Measurements from ENCODE around the gene IGFBP5.

Gene IGFBP5

DNA sequence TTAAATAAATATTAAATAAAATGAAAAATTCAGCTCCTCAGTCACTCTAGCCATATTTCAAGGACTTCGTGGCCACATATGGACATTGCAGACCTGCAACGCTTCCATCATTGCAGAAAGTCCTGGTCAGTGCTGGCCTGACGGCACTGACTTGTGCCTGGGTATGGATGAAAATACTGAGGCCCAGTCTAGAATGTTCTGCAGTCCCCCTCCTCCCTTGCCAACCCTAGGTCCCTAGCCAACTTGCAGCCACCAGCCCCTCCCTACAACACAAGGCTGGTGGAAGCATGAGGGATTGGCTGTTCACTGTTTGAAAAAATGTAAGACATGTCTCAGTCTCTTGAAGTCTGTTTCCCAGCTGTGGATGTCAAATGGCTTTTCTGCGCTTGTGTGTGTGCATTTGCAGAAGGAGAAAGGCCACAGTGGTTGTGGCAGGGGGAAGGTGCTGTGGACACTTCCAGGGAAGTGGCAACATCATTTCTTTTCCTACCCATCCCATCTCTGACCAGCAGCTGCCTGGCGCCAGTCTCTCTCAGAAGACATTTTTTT, 9.9 kb downstream of the IGFBP5 start:
- Mint-ChIP-seq H3K9me3 (no peaks in the 10 kb centered on the region), H3K4me1 (peaks cover 12% of the 10 kb centered on the region)
- no peak for DNase-seq (ENCODE audit: low spot score in 2 of 2)

DNA sequence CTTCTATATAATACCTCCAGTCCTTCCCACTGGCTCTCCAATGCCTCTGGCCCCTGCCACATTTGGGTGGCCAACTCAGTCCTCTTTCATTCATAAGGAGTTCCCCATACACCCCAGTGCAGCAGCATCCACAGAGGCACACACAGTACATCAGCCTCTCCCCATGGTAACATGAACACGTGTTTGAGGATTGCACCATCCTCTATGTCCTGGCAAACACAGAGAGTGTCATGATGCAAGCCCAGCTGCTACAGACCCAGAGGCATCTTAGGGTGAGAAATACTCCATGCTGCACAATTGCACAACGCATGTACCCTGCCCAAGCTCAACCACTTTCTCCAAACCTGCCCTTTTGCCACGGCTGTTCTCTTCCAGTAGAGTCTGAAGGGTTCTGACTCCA, 11.5 kb downstream of the IGFBP5 start:
- ATAC-seq (no peak), DNase-seq (ENCODE audit: low spot score in 2 of 2) (no peak)
- Mint-ChIP-seq H3K9me3 (no peaks in the 10 kb centered on the region), H3K27ac (no peak overlapping the region), H3K4me3 (no peak overlapping the region), H3K36me3 (no peaks in the 10 kb centered on the region), H3K4me1 (peaks cover 12% of the 10 kb centered on the region)

More for the DNA sequence above, 9.9 kb downstream of the IGFBP5 start:
- Mint-ChIP-seq H3K36me3 (no peaks in the 10 kb centered on the region), H3K4me3 (no peak overlapping the region), H3K27ac (no peak overlapping the region)
- no peak for ATAC-seq

DNA sequence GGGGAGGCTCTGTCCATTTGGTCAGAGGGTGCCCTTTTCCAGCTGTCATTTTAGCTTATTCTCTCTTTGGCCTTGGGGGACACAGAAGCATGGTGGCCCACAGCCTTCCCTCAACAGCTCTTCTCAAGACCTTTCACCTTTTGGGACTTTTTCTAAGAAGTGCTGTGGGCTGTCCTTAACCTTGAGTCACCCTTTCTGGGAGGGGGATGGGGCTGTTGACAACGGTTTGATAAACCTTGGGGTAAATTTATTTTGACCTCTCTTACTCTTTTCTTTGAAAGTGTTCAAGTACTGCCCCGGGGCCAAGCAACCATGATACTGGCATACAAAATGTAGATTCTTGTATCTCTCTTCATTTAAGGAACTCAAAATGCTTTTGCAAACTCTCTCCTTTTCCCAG, 13.7 kb downstream of the IGFBP5 start:
- Mint-ChIP-seq H3K4me3 (no peak overlapping the region), H3K4me1 (peaks cover 12% of the 10 kb centered on the region), H3K9me3 (no peaks in the 10 kb centered on the region), H3K27ac (no peak overlapping the region), H3K36me3 (no peaks in the 10 kb centered on the region)
- DNase-seq (ENCODE audit: low spot score in 2 of 2) (no peak), ATAC-seq (no peak)

DNA sequence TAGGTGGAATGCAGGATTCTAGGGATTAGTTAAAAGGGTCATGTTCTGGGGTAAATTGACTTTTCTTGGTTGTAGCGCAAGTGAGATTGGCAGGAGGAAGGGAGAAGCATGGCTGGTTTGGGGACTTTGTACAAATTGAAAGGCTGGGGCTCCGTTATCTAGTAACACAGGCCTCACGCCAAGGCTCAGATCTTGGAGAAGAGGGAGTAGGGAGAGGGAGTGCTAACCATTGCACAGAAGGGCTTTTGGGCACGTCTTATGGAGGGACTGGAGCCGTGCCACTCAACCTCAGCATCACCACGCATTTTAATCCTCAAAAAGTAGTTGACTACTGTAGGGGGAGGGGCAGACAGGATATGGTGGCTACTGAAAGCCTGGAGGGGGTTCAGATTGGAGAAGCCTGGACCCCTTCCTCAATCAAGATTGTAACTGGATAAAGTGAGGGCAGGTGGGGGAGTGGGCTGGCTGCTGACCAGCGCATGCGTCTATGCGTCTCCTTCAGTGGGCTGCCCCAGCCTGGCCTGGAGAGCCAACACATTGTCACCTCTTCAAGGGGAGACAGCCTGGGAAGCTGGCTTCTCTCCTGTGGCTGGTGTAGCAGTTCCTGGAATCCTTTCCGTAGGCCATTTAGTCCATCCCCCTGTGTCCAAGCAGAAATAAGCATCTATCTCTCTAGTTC, 14.3 kb downstream of the IGFBP5 start:
- no peaks in the 10 kb centered on the region for H3K9me3 Mint-ChIP-seq
- H3K27ac Mint-ChIP-seq: no peak overlapping the region
- ATAC-seq (no peak), DNase-seq (ENCODE audit: low spot score in 2 of 2) (no peak)
- H3K4me3 Mint-ChIP-seq: no peak overlapping the region
- no peaks in the 10 kb centered on the region for H3K36me3 Mint-ChIP-seq
- peaks cover 12% of the 10 kb centered on the region for H3K4me1 Mint-ChIP-seq

DNA sequence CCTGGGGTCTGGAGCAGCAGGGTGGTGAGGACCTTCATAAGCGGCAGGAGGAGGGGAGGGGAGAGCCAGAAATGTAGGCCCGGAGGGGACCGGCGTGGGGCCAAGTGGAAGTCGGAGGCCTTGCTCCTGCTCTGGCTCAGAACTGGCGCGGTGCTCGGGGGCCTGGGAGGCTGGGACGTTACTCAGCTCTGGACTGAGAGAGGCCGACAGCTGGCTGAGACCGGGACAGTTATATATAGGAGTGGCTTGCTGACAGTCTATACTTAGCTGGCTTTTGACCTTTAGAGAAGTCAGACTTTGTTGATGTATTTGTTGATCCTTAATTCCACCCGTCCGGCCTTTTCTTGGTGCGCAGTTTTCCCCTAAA, 15.7 kb downstream of the IGFBP5 start:
- no peak for ATAC-seq
- Mint-ChIP-seq H3K36me3 (no peaks in the 10 kb centered on the region), H3K9me3 (no peaks in the 10 kb centered on the region), H3K4me1 (peaks cover 12% of the 10 kb centered on the region), H3K27ac (no peak overlapping the region), H3K4me3 (no peak overlapping the region)
- DNase-seq (ENCODE audit: low spot score in 2 of 2): no peak

DNA sequence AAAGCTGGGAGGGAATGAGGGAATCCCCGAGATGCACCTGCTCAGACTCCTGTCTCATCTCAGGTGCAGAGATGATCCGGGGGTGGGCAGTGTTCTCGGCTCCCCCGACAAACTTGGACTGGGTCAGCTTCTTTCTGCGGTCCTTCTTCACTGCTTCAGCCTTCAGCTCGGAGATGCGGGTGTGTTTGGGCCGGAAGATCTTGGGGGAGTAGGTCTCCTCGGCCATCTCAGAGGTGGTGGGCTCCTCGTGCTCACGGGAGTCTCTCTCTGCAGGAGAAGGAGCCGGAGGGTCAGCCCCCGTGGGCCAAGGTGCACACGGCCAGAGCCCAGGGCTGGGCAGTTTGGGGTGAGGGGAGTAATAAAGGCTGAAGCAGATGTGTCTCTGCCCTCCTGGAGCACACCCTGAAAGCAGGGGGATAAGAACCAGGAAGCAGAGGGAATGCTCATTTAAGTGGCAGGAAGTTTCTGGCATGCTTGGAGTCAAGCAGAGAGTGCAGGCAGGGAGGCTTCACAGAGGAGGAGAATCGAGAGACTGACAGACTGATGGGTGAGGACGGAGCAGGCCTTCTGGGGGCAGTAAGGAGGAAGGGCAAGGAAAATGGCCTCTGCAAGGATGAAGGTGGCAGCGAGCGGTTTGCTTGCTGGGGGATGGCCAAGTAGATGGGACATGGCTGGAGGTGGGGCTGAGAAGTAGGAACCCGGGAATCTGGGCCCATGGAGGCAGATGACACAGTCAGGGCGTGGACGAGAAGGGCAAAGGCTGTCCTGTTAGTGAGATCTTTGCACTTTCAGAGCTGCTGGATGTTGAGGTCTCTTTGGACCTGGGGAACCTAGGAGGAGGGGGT, 16.3 kb downstream of the IGFBP5 start:
- ATAC-seq (no peak), DNase-seq (ENCODE audit: low spot score in 2 of 2) (no peak)
- Mint-ChIP-seq H3K9me3 (no peaks in the 10 kb centered on the region), H3K4me1 (peaks cover 12% of the 10 kb centered on the region), H3K27ac (no peak overlapping the region), H3K36me3 (no peaks in the 10 kb centered on the region), H3K4me3 (no peak overlapping the region)

DNA sequence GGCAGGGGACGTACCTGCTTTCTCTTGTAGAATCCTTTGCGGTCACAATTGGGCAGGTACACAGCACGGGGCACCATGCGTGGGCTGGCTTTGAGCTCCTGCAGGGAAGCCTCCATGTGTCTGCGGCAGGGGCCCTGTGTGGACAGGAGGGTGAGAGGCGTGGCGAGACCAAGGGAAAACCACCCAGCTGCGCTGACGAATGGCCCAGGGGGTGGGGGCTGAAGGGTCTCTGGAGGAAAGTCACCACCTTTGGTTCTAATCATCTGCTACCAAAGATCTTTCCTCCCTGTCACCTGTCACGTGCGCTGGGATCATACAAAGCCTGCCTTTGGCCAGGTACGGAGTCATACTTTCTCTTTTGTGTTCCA, 17.3 kb downstream of the IGFBP5 start:
- Mint-ChIP-seq H3K9me3 (no peaks in the 10 kb centered on the region), H3K4me3 (no peak overlapping the region), H3K4me1 (peaks cover 12% of the 10 kb centered on the region), H3K36me3 (no peaks in the 10 kb centered on the region), H3K27ac (no peak overlapping the region)
- ATAC-seq (no peak), DNase-seq (ENCODE audit: low spot score in 2 of 2) (no peak)

DNA sequence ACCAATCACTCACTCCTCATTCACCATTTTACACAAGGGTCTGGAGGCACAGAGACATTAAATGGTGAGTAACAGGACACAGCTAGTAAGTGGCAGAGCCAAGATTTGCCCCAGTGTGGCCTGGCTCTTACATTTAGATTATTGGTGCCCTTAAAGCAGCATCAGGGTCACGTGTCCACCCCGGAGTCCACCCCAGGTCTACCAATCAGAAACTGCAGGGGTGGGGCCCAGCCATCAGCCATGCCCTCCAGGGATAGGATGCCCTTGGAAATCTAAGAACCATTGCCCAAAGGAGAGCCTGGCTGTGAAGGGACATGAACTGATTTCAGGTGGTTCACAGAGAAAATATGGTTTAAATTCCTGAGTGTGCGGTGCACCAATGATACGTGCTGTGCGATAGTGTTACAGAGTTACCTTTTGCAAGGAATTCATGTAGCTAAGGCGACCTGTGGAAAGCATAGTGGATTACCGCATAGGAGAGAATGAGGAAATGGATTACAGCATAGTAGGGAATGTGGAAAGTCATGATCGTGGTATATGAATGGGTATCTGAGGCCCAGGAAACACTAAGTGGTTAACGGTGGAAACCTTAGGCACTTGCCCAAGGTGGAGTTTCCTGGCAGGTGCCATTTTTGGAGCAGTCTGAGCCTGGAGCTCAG, 17.8 kb downstream of the IGFBP5 start:
- no peaks in the 10 kb centered on the region for H3K9me3 Mint-ChIP-seq
- DNase-seq (ENCODE audit: low spot score in 2 of 2) (no peak), ATAC-seq (no peak)
- no peaks in the 10 kb centered on the region for H3K36me3 Mint-ChIP-seq
- H3K4me1 Mint-ChIP-seq: peaks cover 11% of the 10 kb centered on the region
- H3K27ac Mint-ChIP-seq: no peak overlapping the region
- no peak overlapping the region for H3K4me3 Mint-ChIP-seq

DNA sequence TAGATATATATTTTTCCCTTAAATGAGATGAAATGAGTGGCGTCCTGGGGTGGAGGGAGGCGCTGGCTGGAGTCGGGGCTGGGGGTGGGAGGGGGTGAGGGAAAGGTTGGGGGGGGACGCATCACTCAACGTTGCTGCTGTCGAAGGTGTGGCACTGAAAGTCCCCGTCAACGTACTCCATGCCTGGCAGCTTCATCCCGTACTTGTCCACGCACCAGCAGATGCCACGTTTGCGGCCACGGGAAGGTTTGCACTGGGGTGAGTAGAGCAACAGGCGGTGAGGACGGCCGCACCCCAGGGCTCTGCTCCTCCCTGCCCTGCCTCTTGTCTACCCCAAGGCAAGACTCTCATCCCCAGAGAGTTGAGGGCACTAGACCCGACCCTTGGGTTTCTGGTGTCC, 18.7 kb downstream of the IGFBP5 start:
- no peak overlapping the region for H3K27ac Mint-ChIP-seq
- H3K9me3 Mint-ChIP-seq: no peaks in the 10 kb centered on the region
- DNase-seq (ENCODE audit: low spot score in 2 of 2) (no peak), ATAC-seq (no peak)
- H3K4me1 Mint-ChIP-seq: peaks cover 2% of the 10 kb centered on the region
- H3K36me3 Mint-ChIP-seq: no peaks in the 10 kb centered on the region
- no peak overlapping the region for H3K4me3 Mint-ChIP-seq

DNA sequence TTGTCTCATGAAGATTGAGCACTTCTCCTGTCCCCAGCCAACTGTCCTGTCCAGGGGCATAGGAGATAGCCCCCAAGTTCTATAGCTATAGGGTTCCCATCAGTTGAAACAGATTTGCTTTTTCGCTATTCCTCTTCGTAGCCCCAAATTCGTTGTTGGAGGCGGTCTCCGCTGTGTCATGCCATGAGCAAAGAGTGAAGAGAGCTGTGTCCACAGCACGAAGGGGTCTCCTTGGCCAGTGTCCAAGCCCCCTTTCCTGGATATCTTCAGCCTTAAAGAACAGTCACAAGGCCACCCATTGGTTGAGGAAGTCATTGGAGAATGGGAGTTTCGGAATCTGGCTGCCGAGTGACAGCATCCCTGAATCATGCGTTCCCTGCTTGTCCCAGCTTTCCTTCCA, 21.0 kb downstream of the IGFBP5 start:
- Mint-ChIP-seq H3K4me3 (no peak overlapping the region), H3K36me3 (no peaks in the 10 kb centered on the region), H3K27ac (no peak overlapping the region), H3K9me3 (no peaks in the 10 kb centered on the region), H3K4me1 (no peaks in the 10 kb centered on the region)
- no peak for ATAC-seq
- no peak for DNase-seq (ENCODE audit: low spot score in 2 of 2)

DNA sequence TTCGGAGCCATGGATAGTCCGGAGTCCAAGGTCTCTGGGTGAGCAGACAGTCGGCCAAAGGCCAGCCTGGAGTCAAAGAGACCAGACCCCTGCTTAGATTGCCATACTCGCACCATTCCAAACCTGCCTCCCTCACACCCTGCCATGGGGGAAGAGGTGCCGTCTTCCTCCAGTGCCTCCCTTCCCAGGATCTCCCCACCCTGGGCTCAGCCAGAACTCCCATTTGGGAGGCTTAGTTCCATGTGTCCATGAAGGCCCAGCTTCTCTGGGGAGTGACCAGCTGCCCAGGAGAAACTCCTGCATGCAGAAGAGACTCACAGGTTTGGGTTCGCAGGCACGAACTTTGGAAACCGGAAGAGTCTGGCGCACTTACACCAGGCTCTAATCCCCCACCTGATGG, 21.7 kb downstream of the IGFBP5 start:
- no peaks in the 10 kb centered on the region for H3K4me1 Mint-ChIP-seq
- H3K36me3 Mint-ChIP-seq: no peaks in the 10 kb centered on the region
- H3K9me3 Mint-ChIP-seq: no peaks in the 10 kb centered on the region
- DNase-seq (ENCODE audit: low spot score in 2 of 2) (no peak), ATAC-seq (no peak)
- no peak overlapping the region for H3K27ac Mint-ChIP-seq
- H3K4me3 Mint-ChIP-seq: no peak overlapping the region

DNA sequence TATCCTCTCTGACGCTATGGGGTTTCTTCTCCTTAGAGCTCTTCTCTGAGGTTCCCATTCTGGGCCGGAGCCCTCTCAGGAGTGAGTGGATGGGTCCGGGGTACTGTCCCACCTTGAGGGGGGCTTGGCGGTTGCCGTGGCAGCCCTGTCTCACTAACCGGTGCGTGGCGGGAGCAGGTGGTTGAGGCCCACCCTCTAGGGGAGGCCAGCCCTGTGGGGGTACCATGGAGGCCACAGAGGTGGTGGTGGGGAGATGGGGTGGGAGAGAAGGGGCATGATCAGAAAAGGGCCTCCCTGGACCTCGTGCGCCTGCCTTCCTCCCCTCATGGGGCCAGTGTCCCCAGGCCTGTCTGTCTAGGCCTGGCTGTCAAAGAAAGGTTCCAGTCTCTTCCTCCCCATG, 22.3 kb downstream of the IGFBP5 start:
- H3K27ac Mint-ChIP-seq: no peak overlapping the region
- H3K4me1 Mint-ChIP-seq: no peaks in the 10 kb centered on the region
- H3K4me3 Mint-ChIP-seq: no peak overlapping the region
- no peak for ATAC-seq
- DNase-seq (ENCODE audit: low spot score in 2 of 2): no peak
- no peaks in the 10 kb centered on the region for H3K36me3 Mint-ChIP-seq
- H3K9me3 Mint-ChIP-seq: no peaks in the 10 kb centered on the region

DNA sequence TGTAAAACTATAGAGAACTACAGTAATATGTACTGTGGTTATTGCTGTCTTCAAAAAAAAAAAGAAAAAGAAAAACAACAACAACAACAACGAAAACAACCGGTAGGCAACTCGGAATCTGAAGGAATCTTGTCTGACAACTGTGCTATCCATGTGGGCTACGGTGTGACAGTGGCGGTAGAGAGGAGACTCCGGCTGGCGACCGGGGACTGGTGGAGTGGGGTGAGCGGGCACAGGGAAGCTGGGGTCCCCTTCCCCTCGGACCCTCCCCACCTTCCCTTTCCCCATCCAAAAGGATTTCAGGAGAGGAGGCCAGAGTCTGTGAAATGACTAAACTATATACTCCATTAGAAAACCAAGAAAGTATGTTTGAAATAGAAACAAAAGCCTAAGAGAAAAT, 22.9 kb downstream of the IGFBP5 start:
- Mint-ChIP-seq H3K36me3 (no peaks in the 10 kb centered on the region), H3K4me1 (no peaks in the 10 kb centered on the region), H3K4me3 (no peak overlapping the region), H3K9me3 (no peaks in the 10 kb centered on the region), H3K27ac (no peak overlapping the region)
- ATAC-seq (no peak), DNase-seq (ENCODE audit: low spot score in 2 of 2) (no peak)

DNA sequence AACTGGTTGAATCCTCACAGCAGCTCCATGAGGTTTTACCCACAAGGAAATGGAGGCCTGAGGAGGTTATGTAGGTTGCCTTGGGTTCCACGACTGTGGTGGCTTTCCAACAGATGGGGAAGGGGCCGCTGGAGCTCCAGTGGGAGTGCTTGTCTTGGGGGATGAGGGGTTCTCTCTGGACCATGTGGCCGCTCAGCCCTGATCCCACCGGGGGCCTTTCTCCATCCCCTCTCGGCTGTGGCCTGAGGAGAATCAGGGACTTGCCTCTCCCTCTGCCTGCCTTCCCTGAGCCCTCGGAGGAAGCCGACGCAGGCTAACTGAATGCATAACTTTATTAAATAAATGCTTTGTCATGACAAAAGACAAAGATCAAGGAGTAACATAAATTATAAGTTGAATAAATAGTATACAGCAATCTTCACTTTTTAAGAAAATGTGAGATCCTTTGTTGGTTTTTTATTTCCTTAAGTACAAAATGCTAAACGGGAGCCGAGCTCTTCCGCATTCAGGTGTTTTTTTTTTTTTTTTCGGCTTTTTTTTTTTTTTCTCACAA, 23.5 kb downstream of the IGFBP5 start:
- ATAC-seq: no peak
- no peak overlapping the region for H3K4me3 Mint-ChIP-seq

DNA sequence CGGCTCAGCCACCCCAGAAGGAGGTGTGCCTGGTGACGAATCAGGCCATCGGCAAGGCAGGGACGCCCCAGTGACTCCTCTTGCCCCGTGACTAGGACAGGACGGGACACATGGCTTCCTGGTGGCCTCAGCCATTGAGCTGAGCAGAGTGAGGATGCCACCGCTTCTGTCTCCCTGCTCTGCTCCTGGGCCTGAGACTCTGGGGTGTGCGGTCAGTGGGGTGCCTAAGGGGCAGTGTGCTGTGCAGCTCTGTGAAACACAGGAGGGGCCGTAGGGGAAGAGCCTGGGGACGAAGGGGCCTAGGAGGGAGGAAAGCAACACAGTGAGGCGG, 24.3 kb downstream of the IGFBP5 start:
- peak overlapping the region; percentile 54 for H3K27ac Mint-ChIP-seq
- no peak overlapping the region for H3K4me3 Mint-ChIP-seq
- ATAC-seq: no peak

More for the DNA sequence above, 23.5 kb downstream of the IGFBP5 start:
- Mint-ChIP-seq H3K9me3 (no peaks in the 10 kb centered on the region), H3K4me1 (peaks cover under 1% of the 10 kb centered on the region), H3K27ac (no peak overlapping the region), H3K36me3 (no peaks in the 10 kb centered on the region)
- no peak for DNase-seq (ENCODE audit: low spot score in 2 of 2)

More for the DNA sequence above, 24.3 kb downstream of the IGFBP5 start:
- H3K4me1 Mint-ChIP-seq: peaks cover 7% of the 10 kb centered on the region
- no peak for DNase-seq (ENCODE audit: low spot score in 2 of 2)
- H3K9me3 Mint-ChIP-seq: no peaks in the 10 kb centered on the region
- no peaks in the 10 kb centered on the region for H3K36me3 Mint-ChIP-seq

Measured in stimulated activated effector memory CD8-positive, alpha-beta T cell treated with anti-CD3 and anti-CD28 coated beads, Interleukin-12 subunit alpha, Interleukin-12 subunit beta, amount 100 ng/mL, for 72 hours (primary cell).